Nephron (organoid): Measurements from ENCODE around the gene IBTK.

ENCODE experiments used
- H3K27ac Mint-ChIP-seq, 3 experiments: 2 replicates each; pipeline ENCODE4 v1.8.0; 2020; ENCODE audit warnings: mixed read lengths in 3 of 3, mild to moderate bottlenecking in 2 of 3, moderate library complexity in 1 of 3
- H3K27me3 Mint-ChIP-seq: 2 replicates; pipeline ENCODE4 v1.8.0; 2021; ENCODE audit warnings: low read depth, mild to moderate bottlenecking, moderate library complexity, mixed read lengths
- H3K36me3 Mint-ChIP-seq: 2 replicates; pipeline ENCODE4 v1.8.0; 2020; ENCODE audit warnings: low read depth, mixed read lengths
- H3K4me1 Mint-ChIP-seq: 2 replicates; pipeline ENCODE4 v1.8.0; 2020; ENCODE audit warnings: mixed read lengths
- H3K4me3 Mint-ChIP-seq, 3 experiments: 2 replicates each; pipeline ENCODE4 v1.8.0; 2020; ENCODE audit warnings: mild to moderate bottlenecking in 3 of 3, mixed read lengths in 3 of 3, moderate library complexity in 2 of 3
- H3K9me3 Mint-ChIP-seq: 2 replicates; pipeline ENCODE4 v1.8.0; 2020; ENCODE audit warnings: mixed read lengths
- CTCF ChIP-seq, 3 experiments: fragments of 200-600 bp; sonication (generic); IDR thresholded peaks; one replicate each; pipeline ENCODE4 v1.5.0; 2021; ENCODE audit warnings: antibody characterized with exemption in 3 of 3; ENCODE audit not compliant: unreplicated experiment in 3 of 3

IBTK gene

DNA sequence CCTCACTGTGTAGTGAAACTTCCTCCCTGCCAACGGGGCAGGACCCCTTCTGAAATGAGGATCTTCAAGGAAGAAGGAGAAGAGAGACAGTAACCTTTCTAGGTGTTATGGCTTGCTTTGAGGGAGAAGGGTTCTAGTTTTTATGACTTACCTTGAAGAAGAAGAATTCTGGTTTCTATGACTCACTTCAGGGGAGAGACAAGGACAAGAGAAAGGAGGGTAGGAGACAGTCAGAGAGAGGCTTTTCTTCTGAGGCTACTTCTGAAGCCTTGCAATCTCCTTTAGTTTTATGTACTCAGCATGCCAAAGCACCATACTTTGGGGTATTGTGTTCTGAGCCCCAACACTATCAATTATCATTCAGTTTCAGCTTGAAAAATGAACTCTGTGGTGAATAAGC, 25.8 kb upstream of the IBTK start:
- TF ChIP-seq CTCF (IDR thresholded peaks at IDR 0.05; ENCODE audit: unreplicated experiment in 3 of 3), result no peak
- no peak overlapping the region for H3K27ac Mint-ChIP-seq
- H3K4me1 Mint-ChIP-seq, result peaks cover 16% of the 10 kb centered on the region
- H3K4me3 Mint-ChIP-seq, result no peak overlapping the region
- H3K36me3 Mint-ChIP-seq, result no peaks in the 10 kb centered on the region
- peaks cover 7% of the 10 kb centered on the region for H3K27me3 Mint-ChIP-seq
- peaks cover 5% of the 10 kb centered on the region for H3K9me3 Mint-ChIP-seq

- Mint-ChIP-seq H3K4me1 (peaks cover 16% of the 10 kb centered on the region), H3K27me3 (peaks cover 7% of the 10 kb centered on the region), H3K36me3 (no peaks in the 10 kb centered on the region), H3K27ac (peak overlapping the region in 1 of 3 experiments; percentile 37), H3K4me3 (no peak overlapping the region), H3K9me3 (no peaks in the 10 kb centered on the region)
- TF ChIP-seq CTCF (IDR thresholded peaks at IDR 0.05; ENCODE audit: unreplicated experiment in 3 of 3), result peak; percentile 65 to 73 (median 67)
Observed at GRCh38 chr6:82270881-82271635, 23.5 kb upstream of the IBTK start.

DNA sequence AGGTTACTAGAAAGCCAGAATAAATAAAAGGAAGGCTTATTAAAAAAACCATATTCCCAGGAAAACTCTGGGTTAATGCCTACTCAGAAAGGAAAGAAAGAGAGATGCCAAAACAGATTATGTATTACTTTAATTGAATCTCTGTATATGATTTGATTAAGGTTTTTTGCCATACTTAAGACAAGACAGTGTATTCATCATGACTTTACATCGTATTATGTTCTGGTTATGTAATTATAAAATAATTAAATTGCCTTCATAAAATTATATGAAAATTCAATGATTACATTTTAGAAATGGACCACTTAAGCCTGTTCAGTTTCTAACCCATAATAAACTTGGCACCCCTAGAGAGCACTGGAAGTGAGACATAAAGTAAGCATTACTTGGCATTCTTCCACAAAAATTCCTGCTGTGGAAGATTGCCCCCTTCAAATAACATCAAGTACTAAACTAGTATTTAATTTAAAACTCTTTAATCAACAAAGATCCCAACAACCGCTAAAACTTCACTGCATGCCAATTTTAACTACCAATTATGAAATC, 20.8 kb upstream of the IBTK start:
- TF ChIP-seq CTCF (IDR thresholded peaks at IDR 0.05; ENCODE audit: unreplicated experiment in 3 of 3), result no peak
- Mint-ChIP-seq H3K4me3 (no peak overlapping the region), H3K36me3 (no peaks in the 10 kb centered on the region), H3K27me3 (peaks cover 3% of the 10 kb centered on the region), H3K27ac (no peak overlapping the region), H3K4me1 (peaks cover 16% of the 10 kb centered on the region), H3K9me3 (no peaks in the 10 kb centered on the region)

DNA sequence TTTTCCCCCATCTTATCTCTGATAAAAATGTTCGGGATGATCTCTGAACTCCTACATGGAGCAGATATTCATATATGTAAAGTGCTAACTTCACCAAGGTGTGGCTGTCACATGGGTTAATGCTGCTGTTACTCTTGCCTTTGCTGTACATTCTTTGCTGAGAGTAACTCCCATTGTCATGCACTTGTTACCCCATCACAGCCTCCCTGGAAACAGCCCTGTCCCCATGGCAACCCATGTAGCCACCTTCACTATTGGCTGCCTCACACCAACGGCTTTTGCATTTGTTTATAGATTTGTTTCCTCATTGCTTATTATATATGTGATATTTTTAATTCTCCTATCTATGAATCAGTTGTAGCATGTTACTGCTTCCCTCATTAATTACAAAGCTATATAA, 17.3 kb upstream of the IBTK start:
- Mint-ChIP-seq H3K36me3 (no peaks in the 10 kb centered on the region), H3K4me3 (no peak overlapping the region), H3K27ac (no peak overlapping the region), H3K9me3 (no peaks in the 10 kb centered on the region), H3K4me1 (peaks cover 15% of the 10 kb centered on the region), H3K27me3 (no peaks in the 10 kb centered on the region)
- no peak for TF ChIP-seq CTCF (IDR thresholded peaks at IDR 0.05; ENCODE audit: unreplicated experiment in 3 of 3)

GRCh38 chr6:82264321-82264720, 16.8 kb upstream of the IBTK start:
- Mint-ChIP-seq H3K9me3 (no peaks in the 10 kb centered on the region), H3K4me1 (peaks cover 15% of the 10 kb centered on the region), H3K27ac (no peak overlapping the region), H3K4me3 (no peak overlapping the region), H3K36me3 (no peaks in the 10 kb centered on the region), H3K27me3 (no peaks in the 10 kb centered on the region)
- TF ChIP-seq CTCF (IDR thresholded peaks at IDR 0.05; ENCODE audit: unreplicated experiment in 3 of 3), result no peak

DNA sequence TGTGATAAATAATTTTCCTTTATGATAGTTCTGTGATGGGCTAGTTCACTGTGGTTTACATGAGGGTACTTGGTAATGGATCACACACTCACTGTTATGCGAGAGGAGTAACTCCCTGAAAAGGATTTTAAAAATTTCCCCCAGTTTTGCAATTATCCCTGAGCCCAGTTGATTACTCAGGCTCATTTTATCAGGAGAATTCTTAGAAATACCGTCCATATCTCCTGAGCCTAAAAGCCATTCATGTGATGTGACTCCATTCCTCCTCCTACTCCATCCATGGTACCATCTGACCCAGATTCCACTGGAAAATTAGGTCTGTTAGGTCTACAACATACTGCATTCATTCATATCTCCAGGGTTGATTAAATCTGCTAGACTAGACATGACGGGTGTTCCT, 16.4 kb upstream of the IBTK start:
- H3K9me3 Mint-ChIP-seq, result no peaks in the 10 kb centered on the region
- H3K27me3 Mint-ChIP-seq, result no peaks in the 10 kb centered on the region
- no peak overlapping the region for H3K27ac Mint-ChIP-seq
- no peaks in the 10 kb centered on the region for H3K36me3 Mint-ChIP-seq
- no peak overlapping the region for H3K4me3 Mint-ChIP-seq
- TF ChIP-seq CTCF (IDR thresholded peaks at IDR 0.05; ENCODE audit: unreplicated experiment in 3 of 3), result no peak
- peaks cover 15% of the 10 kb centered on the region for H3K4me1 Mint-ChIP-seq
